ENCODE results near the gene SYNGR1.

- TF ChIP-seq, protein P1, sequence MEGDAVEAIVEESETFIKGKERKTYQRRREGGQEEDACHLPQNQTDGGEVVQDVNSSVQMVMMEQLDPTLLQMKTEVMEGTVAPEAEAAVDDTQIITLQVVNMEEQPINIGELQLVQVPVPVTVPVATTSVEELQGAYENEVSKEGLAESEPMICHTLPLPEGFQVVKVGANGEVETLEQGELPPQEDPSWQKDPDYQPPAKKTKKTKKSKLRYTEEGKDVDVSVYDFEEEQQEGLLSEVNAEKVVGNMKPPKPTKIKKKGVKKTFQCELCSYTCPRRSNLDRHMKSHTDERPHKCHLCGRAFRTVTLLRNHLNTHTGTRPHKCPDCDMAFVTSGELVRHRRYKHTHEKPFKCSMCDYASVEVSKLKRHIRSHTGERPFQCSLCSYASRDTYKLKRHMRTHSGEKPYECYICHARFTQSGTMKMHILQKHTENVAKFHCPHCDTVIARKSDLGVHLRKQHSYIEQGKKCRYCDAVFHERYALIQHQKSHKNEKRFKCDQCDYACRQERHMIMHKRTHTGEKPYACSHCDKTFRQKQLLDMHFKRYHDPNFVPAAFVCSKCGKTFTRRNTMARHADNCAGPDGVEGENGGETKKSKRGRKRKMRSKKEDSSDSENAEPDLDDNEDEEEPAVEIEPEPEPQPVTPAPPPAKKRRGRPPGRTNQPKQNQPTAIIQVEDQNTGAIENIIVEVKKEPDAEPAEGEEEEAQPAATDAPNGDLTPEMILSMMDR (conservative IDR thresholded peaks at IDR 0.05; ENCODE audit: low read depth in 2 of 2): no peak
- TF ChIP-seq POLR2AphosphoS5 (IDR thresholded peaks at IDR 0.05; ENCODE audit: low read depth) (no peak), EZH2 (IDR thresholded peaks at IDR 0.05; ENCODE audit: low read depth, unreplicated experiment) (no peak), ETS1 (IDR thresholded peaks at IDR 0.05) (no peak), STAT1 (IDR thresholded peaks at IDR 0.05; ENCODE audit: unreplicated experiment) (no peak), NANOG (IDR thresholded peaks at IDR 0.05; ENCODE audit: borderline replicate concordance) (no peak), EZH2phosphoT487 (IDR thresholded peaks at IDR 0.05; ENCODE audit: unreplicated experiment) (no peak), CREB1 (CRISPR knock-in tag; IDR thresholded peaks at IDR 0.05; ENCODE audit: low read depth) (no peak), ZNF114 (CRISPR knock-in tag; IDR thresholded peaks at IDR 0.05) (no peak), JUNB (IDR thresholded peaks at IDR 0.05; ENCODE audit: unreplicated experiment) (no peak)
- TF ChIP-seq, protein P2, sequence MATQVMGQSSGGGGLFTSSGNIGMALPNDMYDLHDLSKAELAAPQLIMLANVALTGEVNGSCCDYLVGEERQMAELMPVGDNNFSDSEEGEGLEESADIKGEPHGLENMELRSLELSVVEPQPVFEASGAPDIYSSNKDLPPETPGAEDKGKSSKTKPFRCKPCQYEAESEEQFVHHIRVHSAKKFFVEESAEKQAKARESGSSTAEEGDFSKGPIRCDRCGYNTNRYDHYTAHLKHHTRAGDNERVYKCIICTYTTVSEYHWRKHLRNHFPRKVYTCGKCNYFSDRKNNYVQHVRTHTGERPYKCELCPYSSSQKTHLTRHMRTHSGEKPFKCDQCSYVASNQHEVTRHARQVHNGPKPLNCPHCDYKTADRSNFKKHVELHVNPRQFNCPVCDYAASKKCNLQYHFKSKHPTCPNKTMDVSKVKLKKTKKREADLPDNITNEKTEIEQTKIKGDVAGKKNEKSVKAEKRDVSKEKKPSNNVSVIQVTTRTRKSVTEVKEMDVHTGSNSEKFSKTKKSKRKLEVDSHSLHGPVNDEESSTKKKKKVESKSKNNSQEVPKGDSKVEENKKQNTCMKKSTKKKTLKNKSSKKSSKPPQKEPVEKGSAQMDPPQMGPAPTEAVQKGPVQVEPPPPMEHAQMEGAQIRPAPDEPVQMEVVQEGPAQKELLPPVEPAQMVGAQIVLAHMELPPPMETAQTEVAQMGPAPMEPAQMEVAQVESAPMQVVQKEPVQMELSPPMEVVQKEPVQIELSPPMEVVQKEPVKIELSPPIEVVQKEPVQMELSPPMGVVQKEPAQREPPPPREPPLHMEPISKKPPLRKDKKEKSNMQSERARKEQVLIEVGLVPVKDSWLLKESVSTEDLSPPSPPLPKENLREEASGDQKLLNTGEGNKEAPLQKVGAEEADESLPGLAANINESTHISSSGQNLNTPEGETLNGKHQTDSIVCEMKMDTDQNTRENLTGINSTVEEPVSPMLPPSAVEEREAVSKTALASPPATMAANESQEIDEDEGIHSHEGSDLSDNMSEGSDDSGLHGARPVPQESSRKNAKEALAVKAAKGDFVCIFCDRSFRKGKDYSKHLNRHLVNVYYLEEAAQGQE (IDR thresholded peaks at IDR 0.05; ENCODE audit: unreplicated experiment): no peak
- TF ChIP-seq, protein P3, sequence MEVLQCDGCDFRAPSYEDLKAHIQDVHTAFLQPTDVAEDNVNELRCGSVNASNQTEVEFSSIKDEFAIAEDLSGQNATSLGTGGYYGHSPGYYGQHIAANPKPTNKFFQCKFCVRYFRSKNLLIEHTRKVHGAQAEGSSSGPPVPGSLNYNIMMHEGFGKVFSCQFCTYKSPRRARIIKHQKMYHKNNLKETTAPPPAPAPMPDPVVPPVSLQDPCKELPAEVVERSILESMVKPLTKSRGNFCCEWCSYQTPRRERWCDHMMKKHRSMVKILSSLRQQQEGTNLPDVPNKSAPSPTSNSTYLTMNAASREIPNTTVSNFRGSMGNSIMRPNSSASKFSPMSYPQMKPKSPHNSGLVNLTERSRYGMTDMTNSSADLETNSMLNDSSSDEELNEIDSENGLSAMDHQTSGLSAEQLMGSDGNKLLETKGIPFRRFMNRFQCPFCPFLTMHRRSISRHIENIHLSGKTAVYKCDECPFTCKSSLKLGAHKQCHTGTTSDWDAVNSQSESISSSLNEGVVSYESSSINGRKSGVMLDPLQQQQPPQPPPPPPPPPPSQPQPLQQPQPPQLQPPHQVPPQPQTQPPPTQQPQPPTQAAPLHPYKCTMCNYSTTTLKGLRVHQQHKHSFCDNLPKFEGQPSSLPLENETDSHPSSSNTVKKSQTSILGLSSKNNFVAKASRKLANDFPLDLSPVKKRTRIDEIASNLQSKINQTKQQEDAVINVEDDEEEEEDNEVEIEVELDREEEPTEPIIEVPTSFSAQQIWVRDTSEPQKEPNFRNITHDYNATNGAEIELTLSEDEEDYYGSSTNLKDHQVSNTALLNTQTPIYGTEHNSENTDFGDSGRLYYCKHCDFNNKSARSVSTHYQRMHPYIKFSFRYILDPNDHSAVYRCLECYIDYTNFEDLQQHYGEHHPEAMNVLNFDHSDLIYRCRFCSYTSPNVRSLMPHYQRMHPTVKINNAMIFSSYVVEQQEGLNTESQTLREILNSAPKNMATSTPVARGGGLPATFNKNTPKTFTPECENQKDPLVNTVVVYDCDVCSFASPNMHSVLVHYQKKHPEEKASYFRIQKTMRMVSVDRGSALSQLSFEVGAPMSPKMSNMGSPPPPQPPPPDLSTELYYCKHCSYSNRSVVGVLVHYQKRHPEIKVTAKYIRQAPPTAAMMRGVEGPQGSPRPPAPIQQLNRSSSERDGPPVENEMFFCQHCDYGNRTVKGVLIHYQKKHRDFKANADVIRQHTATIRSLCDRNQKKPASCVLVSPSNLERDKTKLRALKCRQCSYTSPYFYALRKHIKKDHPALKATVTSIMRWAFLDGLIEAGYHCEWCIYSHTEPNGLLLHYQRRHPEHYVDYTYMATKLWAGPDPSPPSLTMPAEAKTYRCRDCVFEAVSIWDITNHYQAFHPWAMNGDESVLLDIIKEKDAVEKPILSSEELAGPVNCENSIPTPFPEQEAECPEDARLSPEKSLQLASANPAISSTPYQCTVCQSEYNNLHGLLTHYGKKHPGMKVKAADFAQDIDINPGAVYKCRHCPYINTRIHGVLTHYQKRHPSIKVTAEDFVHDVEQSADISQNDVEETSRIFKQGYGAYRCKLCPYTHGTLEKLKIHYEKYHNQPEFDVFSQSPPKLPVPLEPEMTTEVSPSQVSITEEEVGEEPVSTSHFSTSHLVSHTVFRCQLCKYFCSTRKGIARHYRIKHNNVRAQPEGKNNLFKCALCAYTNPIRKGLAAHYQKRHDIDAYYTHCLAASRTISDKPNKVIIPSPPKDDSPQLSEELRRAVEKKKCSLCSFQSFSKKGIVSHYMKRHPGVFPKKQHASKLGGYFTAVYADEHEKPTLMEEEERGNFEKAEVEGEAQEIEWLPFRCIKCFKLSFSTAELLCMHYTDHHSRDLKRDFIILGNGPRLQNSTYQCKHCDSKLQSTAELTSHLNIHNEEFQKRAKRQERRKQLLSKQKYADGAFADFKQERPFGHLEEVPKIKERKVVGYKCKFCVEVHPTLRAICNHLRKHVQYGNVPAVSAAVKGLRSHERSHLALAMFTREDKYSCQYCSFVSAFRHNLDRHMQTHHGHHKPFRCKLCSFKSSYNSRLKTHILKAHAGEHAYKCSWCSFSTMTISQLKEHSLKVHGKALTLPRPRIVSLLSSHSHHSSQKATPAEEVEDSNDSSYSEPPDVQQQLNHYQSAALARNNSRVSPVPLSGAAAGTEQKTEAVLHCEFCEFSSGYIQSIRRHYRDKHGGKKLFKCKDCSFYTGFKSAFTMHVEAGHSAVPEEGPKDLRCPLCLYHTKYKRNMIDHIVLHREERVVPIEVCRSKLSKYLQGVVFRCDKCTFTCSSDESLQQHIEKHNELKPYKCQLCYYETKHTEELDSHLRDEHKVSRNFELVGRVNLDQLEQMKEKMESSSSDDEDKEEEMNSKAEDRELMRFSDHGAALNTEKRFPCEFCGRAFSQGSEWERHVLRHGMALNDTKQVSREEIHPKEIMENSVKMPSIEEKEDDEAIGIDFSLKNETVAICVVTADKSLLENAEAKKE (CRISPR knock-in tag; IDR thresholded peaks at IDR 0.05): no peak
Observed at GRCh38 chr22:39359659-39360195, 9.9 kb downstream of the SYNGR1 start.
